ENCODE data around the gene HOXC6. TPM values are rescaled to one million over a fixed set of nuclear protein-coding genes. Genes with fewer than 3 reads are reported as not detected.

The HOXC6 gene
- total and polyA plus RNA-seq, 8 donors: 0.14 to 0.41 (median 0.28) TPM; not detected in 2

GRCh38 chr12:54049108-54049507 lies 20.9 kb downstream of the HOXC6 start:
- peaks cover 0 to 6% (median 3%) of the 10 kb centered on the region in 3 donors for H3K4me1 ChIP-seq
- no peak for FAIRE-seq
- H3K9me3 ChIP-seq: no peaks in the 10 kb centered on the region
- no peak for DNase-seq
- no peak overlapping the region for H3K4me3 ChIP-seq
- H3K27ac ChIP-seq: no peak overlapping the region
- intact Hi-C loops (cut with DNase I): no loop called here
- peaks cover 0 to 47% (median 6%) of the 10 kb centered on the region in 4 donors for H3K27me3 ChIP-seq
- ATAC-seq: no peak
- no peaks in the 10 kb centered on the region for H3K36me3 ChIP-seq
- no peak for TF ChIP-seq CTCF (IDR thresholded peaks at IDR 0.05)
- 42 to 50% methylated on average over 6 of the region's 6 CpGs for WGBS, 2 donors

- Histone ChIP-seq H3K27me3 (peaks cover 0 to 40% (median 5%) of the 10 kb centered on the region in 4 donors), H3K4me1 (peaks cover 0 to 6% (median 3%) of the 10 kb centered on the region in 3 donors), H3K4me3 (no peak overlapping the region), H3K9me3 (no peaks in the 10 kb centered on the region), H3K27ac (no peak overlapping the region), H3K36me3 (no peaks in the 10 kb centered on the region)
- DNase-seq: no peak
- no peak for ATAC-seq
- 32 to 35% methylated on average over 2 of the region's 2 CpGs for WGBS, 2 donors
- TF ChIP-seq CTCF (IDR thresholded peaks at IDR 0.05): no peak
- FAIRE-seq: no peak
- intact Hi-C loops (cut with DNase I): no loop called here
These were observed 22.2 kb downstream of the HOXC6 start for GRCh38 chr12:54050482-54050810.

- intact Hi-C loops (cut with DNase I): no loop called here
- H3K27me3 ChIP-seq: peaks cover 0 to 33% (median 2%) of the 10 kb centered on the region in 4 donors
- no peak overlapping the region for H3K27ac ChIP-seq
- H3K36me3 ChIP-seq: no peaks in the 10 kb centered on the region
- no peak for TF ChIP-seq CTCF (IDR thresholded peaks at IDR 0.05)
- DNase-seq (no peak), ATAC-seq (no peak), FAIRE-seq (no peak)
- 33 to 38% methylated on average over 11 to 12 of the region's 12 CpGs for WGBS, 2 donors
- no peaks in the 10 kb centered on the region for H3K9me3 ChIP-seq
- peaks cover 0 to 6% (median 3%) of the 10 kb centered on the region in 3 donors for H3K4me1 ChIP-seq
- no peak overlapping the region for H3K4me3 ChIP-seq
These were observed 23.0 kb downstream of the HOXC6 start for GRCh38 chr12:54051026-54051842.

- Histone ChIP-seq H3K4me1 (peaks cover 0 to 4% (median 3%) of the 10 kb centered on the region in 3 donors), H3K27me3 (peaks cover 0 to 27% (median 2%) of the 10 kb centered on the region in 4 donors), H3K9me3 (no peaks in the 10 kb centered on the region), H3K4me3 (no peak overlapping the region), H3K27ac (no peak overlapping the region), H3K36me3 (no peaks in the 10 kb centered on the region)
- no peak for ATAC-seq
- intact Hi-C loops (cut with DNase I): no loop called here
- DNase-seq: no peak
- no peak for TF ChIP-seq CTCF (IDR thresholded peaks at IDR 0.05)
- FAIRE-seq: no peak
- 18 to 19% methylated on average over 24 of the region's 24 CpGs for WGBS, 2 donors
These were observed 23.7 kb downstream of the HOXC6 start for GRCh38 chr12:54051874-54052437.
